ENCODE data around the gene GABRP.
"Not testable (repeated sequence)": the region's sequence is repeated elsewhere in the genome, so short reads cannot be mapped to it uniquely, and the experiment has no call there.

The GABRP gene

DNA sequence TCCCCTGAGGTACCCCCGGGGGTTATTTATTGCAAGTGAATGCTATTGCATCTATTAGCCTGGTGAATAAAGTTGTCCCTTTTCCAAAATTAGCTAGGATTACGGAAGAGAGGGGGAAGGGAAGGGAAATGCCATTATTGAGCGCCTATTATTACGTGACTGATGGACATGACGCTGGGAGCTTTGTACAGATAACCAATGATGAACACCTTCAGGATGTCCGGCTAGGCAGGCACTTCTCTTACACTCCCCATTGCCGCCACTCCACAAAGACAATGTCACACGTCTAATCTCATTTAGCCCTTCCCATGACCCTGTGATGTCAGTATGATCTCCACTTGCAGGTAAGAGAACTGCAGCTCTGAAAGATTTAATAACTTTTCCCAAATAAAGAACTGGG is 9.4 kb downstream of the GABRP start:
- Mint-ChIP-seq H3K27ac (no peak overlapping the region), H3K9me3 (no peaks in the 10 kb centered on the region), H3K36me3 (no peaks in the 10 kb centered on the region), H3K4me1 (no peaks in the 10 kb centered on the region), H3K27me3 (peaks cover 6% of the 10 kb centered on the region in 2 donors), H3K4me3 (no peak overlapping the region)
- ATAC-seq (replicated peaks) = no peak
- no peak for DNase-seq

DNA sequence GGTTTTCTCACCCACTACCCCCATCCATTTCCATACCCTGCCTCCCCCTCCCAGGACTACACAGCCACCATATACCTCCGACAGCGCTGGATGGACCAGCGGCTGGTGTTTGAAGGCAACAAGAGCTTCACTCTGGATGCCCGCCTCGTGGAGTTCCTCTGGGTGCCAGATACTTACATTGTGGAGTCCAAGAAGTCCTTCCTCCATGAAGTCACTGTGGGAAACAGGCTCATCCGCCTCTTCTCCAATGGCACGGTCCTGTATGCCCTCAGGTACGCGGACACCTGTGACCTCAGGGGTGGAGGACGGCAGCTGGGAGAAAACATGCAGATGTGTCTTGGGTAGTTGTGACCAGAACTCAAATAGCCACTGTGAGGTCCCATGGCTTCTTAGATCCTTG is 11.6 kb downstream of the GABRP start:
- no peak overlapping the region for H3K4me3 Mint-ChIP-seq
- no peaks in the 10 kb centered on the region for H3K9me3 Mint-ChIP-seq
- H3K27me3 Mint-ChIP-seq = peaks cover 0 to 6% of the 10 kb centered on the region in 2 donors
- no peaks in the 10 kb centered on the region for H3K4me1 Mint-ChIP-seq
- DNase-seq (no peak), ATAC-seq (replicated peaks) (no peak)
- H3K36me3 Mint-ChIP-seq = peaks cover 0 to 2% of the 10 kb centered on the region in 2 donors
- no peak overlapping the region for H3K27ac Mint-ChIP-seq

DNA sequence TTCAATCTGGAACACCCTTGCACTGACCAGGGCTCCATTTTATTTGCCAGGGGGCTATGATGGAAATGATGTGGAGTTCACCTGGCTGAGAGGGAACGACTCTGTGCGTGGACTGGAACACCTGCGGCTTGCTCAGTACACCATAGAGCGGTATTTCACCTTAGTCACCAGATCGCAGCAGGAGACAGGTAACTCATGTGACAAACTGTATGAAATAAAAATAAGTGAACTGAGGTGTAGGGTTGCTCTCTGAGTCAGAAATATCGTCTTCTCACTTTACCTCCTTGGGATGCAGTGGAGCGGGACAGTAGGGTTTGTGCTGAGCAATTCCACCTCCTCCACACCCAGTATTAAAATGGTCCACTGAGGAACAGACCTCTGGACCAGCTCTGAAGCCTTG is 22.1 kb downstream of the GABRP start:
- ATAC-seq (replicated peaks) (no peak), DNase-seq (no peak)
- Mint-ChIP-seq H3K4me1 (no peaks in the 10 kb centered on the region), H3K27me3 (peaks cover 0 to 6% of the 10 kb centered on the region in 2 donors), H3K27ac (no peak overlapping the region), H3K9me3 (no peaks in the 10 kb centered on the region), H3K4me3 (no peak overlapping the region), H3K36me3 (no peaks in the 10 kb centered on the region)

DNA sequence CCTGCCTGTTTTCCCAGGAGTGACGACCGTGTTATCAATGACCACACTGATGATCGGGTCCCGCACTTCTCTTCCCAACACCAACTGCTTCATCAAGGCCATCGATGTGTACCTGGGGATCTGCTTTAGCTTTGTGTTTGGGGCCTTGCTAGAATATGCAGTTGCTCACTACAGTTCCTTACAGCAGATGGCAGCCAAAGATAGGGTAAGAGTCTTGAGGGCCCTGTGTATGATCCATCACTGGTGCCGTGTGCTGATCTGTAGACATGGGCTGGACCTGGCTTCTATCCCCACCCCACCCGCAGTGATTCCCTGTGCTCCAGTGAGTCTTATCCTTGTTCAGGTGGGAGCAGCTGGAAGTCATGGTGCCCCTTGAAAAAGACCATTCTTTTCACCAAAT is 26.0 kb downstream of the GABRP start:
- Mint-ChIP-seq H3K4me3 (no peak overlapping the region), H3K27me3 (peaks cover 4 to 11% of the 10 kb centered on the region in 2 donors), H3K9me3 (peaks cover 0 to 2% of the 10 kb centered on the region in 2 donors), H3K36me3 (no peaks in the 10 kb centered on the region), H3K27ac (no peak overlapping the region), H3K4me1 (no peaks in the 10 kb centered on the region)
- no peak for DNase-seq
- peak; percentile 56 to 61 for ATAC-seq (replicated peaks)

DNA sequence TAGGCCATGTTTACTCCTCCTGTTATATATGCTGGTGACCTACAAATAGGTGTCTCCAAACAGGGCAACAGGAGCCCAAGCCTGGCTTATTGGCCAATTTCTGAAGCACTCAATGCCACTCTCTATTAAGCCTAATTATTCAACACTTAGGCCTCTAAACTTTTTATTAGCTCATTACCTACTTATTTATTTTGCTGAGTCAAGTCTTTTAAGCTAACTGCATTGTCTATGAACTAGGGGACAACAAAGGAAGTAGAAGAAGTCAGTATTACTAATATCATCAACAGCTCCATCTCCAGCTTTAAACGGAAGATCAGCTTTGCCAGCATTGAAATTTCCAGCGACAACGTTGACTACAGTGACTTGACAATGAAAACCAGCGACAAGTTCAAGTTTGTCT is 28.2 kb downstream of the GABRP start:
- ATAC-seq (replicated peaks) (no peak), DNase-seq (no peak)
- no peak overlapping the region for H3K4me3 Mint-ChIP-seq
- H3K4me1 Mint-ChIP-seq = no peaks in the 10 kb centered on the region
- H3K27ac Mint-ChIP-seq = no peak overlapping the region
- H3K36me3 Mint-ChIP-seq = no peaks in the 10 kb centered on the region
- H3K9me3 Mint-ChIP-seq = peaks cover 0 to 2% of the 10 kb centered on the region in 2 donors
- H3K27me3 Mint-ChIP-seq = peaks cover 4 to 11% of the 10 kb centered on the region in 2 donors

DNA sequence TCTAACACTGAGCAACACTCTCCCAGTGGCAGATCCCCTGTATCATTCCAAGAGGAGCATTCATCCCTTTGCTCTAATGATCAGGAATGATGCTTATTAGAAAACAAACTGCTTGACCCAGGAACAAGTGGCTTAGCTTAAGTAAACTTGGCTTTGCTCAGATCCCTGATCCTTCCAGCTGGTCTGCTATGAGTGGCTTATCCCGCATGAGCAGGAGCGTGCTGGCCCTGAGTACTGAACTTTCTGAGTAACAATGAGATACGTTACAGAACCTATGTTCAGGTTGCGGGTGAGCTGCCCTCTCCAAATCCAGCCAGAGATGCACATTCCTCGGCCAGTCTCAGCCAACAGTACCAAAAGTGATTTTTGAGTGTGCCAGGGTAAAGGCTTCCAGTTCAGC is 29.7 kb downstream of the GABRP start:
- ATAC-seq (replicated peaks) = no peak
- peaks cover 0 to 3% of the 10 kb centered on the region in 2 donors for H3K9me3 Mint-ChIP-seq
- no peak overlapping the region for H3K27ac Mint-ChIP-seq
- no peak for DNase-seq
- H3K27me3 Mint-ChIP-seq = peaks cover 4 to 11% of the 10 kb centered on the region in 2 donors
- no peaks in the 10 kb centered on the region for H3K4me1 Mint-ChIP-seq
- no peaks in the 10 kb centered on the region for H3K36me3 Mint-ChIP-seq
- H3K4me3 Mint-ChIP-seq = no peak overlapping the region

DNA sequence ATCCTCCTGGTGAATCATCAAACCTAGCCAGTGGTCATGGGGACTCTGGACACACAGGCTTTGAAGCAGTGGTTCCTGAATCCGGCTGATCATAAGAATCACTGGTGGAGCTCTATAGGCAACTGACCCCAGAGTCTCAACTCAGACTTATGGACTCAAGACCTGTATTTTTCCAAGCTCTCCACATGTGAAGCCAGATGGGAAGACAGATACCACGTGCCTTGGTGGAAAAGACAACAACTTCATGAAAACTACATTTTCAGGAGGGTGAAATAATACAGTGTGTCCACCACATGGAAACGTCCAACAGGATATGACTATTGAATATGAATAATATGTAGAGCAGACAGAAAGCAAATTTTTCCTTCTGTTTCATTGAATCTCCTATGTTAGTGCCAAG is 33.7 kb downstream of the GABRP start:
- DNase-seq (no peak), ATAC-seq (replicated peaks) (no peak)
- Mint-ChIP-seq H3K27me3 (peaks cover 0 to 4% of the 10 kb centered on the region in 2 donors), H3K4me1 (no peaks in the 10 kb centered on the region), H3K9me3 (peaks cover 0 to 2% of the 10 kb centered on the region in 2 donors), H3K27ac (no peak overlapping the region), H3K36me3 (no peaks in the 10 kb centered on the region), H3K4me3 (no peak overlapping the region)

DNA sequence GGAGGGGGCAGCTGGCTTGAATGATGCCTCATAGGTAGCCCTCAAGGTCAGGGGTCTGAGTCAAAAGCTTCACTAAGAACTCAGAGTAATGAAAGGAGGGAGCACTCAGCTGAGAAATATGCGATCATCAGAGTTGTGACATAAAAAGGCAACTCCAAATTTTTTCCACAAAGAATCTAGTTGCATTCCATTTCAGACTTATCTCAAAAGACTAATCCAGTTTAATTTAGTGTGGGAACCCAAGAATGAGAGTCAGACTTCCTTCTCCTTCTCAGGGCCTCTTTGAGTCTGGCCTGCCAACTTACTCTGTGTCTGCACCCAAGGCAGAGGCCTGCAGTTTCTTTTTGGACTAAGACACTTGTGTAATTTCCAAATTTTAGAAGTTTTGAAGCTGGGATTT is 34.7 kb downstream of the GABRP start:
- Mint-ChIP-seq H3K9me3 (peaks cover 0 to 2% of the 10 kb centered on the region in 2 donors), H3K36me3 (no peaks in the 10 kb centered on the region), H3K27ac (no peak overlapping the region), H3K4me1 (no peaks in the 10 kb centered on the region), H3K27me3 (no peaks in the 10 kb centered on the region), H3K4me3 (no peak overlapping the region)
- no peak for ATAC-seq (replicated peaks)
- no peak for DNase-seq

DNA sequence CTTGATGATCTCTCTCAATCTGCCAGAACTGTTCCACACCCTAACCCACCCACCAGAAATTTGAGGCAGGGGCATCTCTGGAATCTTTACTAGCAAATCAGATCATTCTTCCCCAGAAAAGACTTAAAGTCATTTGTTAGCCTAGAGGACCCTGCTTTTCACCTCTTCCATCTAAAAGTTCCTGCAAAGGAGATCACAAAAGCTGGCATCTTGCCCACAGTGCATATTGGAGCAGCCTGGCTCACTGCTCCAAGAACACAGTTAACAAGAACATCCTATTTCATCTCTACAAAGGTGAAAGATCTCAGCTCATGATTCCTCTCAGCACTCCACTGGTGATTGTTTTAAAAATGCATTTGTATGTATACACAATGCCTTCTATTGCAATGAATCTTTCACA is 36.3 kb downstream of the GABRP start:
- no peak for DNase-seq
- Mint-ChIP-seq H3K4me1 (no peaks in the 10 kb centered on the region), H3K27me3 (no peaks in the 10 kb centered on the region), H3K36me3 (no peaks in the 10 kb centered on the region), H3K27ac (no peak overlapping the region), H3K9me3 (peaks cover 0 to 2% of the 10 kb centered on the region in 2 donors), H3K4me3 (no peak overlapping the region)
- ATAC-seq (replicated peaks) = no peak

DNA sequence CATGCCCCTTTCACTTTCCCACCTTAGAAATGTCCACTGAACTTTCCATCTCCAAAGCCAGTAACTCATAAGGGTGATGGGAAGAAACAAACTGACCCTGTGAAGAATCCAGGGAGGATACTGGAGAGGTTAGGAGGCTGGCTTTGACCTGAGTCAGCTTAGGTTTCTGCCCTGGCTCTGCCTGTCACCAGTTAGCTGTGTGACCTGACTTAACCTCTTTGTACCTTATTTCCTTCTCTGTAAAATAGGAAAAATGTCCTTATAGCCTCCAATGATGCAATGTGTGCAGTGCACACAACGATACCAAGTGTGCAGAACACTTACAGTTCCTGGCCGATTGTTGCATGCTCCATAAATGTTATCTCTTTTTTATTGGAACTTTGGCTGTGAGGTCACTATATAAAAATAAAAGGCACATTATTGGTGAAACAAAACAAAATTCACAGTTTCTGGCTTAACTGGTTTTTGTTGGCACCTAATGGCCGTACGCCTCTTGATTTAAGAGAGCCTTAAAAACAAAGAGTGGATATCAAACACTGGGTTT is 37.8 kb downstream of the GABRP start:
- Mint-ChIP-seq H3K36me3 (no peaks in the 10 kb centered on the region), H3K4me1 (no peaks in the 10 kb centered on the region), H3K4me3 (no peak overlapping the region), H3K9me3 (peaks cover 7 to 9% of the 10 kb centered on the region in 2 donors), H3K27me3 (peaks cover 0 to 8% of the 10 kb centered on the region in 2 donors), H3K27ac (no peak overlapping the region)
- ATAC-seq (replicated peaks) (no peak), DNase-seq (no peak)

DNA sequence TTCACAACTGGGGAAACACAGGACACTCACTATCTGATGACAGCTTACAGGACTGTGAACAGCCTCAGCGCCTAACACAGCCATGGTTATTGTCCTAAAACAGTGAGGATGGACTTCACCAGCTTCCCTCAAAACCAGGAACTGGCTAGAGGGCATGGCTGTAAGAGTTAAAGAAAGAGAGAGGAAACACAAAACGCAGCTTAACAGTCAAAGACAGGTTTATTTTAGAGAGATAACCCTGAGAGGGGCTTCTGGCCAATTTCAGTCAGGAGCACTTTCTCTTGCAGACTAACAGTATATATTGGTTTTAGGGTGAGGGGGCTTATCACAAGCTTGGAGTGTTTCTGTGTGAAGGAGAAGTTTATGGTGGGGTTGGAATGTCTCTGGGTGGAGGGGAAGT is 42.6 kb downstream of the GABRP start:
- Mint-ChIP-seq H3K36me3 (no peaks in the 10 kb centered on the region), H3K4me3 (no peak overlapping the region), H3K9me3 (peaks cover 7% of the 10 kb centered on the region in 2 donors), H3K27ac (no peak overlapping the region), H3K27me3 (peaks cover 0 to 10% of the 10 kb centered on the region in 2 donors), H3K4me1 (no peaks in the 10 kb centered on the region)
- ATAC-seq (replicated peaks) (no peak), DNase-seq (no peak)

DNA sequence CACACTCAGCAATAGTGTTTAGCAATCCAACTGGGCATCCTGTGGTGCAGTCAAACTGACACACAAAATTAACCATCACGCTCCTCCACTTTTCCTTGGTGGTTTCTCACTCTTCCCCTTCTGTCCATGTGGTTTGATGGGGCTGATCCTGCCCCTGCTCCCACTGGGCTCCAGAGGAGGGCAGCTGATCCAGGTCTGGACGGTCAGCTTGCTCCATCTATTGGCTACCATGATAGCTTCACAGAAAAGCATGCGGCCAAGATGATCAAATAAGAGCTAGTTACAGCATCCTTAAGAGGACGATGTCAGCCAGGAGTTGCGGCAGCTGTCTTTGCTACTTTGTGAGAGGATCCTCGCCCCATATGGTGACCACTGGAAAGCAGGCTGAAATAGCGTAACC is 48.7 kb downstream of the GABRP start:
- ATAC-seq (replicated peaks) (no peak), DNase-seq (no peak)
- Mint-ChIP-seq H3K36me3 (no peaks in the 10 kb centered on the region), H3K9me3 (peaks cover 4 to 11% of the 10 kb centered on the region in 2 donors), H3K27ac (no peak overlapping the region), H3K4me3 (no peak overlapping the region), H3K4me1 (no peaks in the 10 kb centered on the region), H3K27me3 (no peaks in the 10 kb centered on the region)

DNA sequence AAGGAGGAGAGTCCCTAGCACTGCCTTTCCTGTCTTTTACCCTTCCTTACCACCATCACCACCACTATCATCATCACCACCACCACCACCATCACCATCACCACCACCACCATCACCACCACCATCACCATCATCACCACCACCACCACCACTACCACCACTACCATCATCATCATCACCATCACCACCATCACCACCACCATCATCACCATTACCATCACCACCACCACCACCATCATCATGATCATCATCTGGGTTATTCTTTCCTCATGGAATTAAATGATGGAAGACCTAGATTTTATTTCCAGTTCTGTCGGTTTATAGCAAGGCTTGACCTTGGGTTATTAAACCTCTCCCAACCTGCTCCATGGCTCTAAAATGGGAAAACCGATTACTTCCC is 50.5 kb downstream of the GABRP start:
- not testable (repeated sequence) for H3K36me3 Mint-ChIP-seq; H3K27me3 Mint-ChIP-seq; DNase-seq; H3K4me1 Mint-ChIP-seq; H3K4me3 Mint-ChIP-seq; H3K27ac Mint-ChIP-seq; ATAC-seq (replicated peaks)
- peaks cover 4 to 11% of the 10 kb centered on the region in 2 donors for H3K9me3 Mint-ChIP-seq

DNA sequence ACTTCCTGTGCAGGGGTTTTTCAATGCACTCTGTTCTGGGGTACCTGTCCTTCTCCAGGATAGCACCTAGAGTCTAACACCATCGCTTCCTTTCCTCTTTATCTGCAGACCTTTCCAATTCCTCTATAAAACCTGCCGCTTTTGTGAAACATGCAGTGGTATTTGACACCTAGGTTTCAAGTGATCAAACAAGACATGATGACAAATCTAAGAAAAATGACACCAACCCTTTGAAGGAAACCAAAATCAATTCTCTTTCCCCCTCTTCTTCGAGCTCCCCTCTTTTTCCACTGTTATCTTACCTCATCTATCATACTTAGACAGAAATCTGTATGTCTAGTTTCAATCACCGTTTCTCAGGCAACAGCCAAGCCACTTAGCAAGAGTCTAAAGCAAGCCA is 52.7 kb downstream of the GABRP start:
- H3K27ac Mint-ChIP-seq = no peak overlapping the region
- no peaks in the 10 kb centered on the region for H3K4me1 Mint-ChIP-seq
- ATAC-seq (replicated peaks) (no peak), DNase-seq (no peak)
- H3K36me3 Mint-ChIP-seq = no peaks in the 10 kb centered on the region
- no peaks in the 10 kb centered on the region for H3K27me3 Mint-ChIP-seq
- peaks cover 4 to 11% of the 10 kb centered on the region in 2 donors for H3K9me3 Mint-ChIP-seq
- H3K4me3 Mint-ChIP-seq = no peak overlapping the region

DNA sequence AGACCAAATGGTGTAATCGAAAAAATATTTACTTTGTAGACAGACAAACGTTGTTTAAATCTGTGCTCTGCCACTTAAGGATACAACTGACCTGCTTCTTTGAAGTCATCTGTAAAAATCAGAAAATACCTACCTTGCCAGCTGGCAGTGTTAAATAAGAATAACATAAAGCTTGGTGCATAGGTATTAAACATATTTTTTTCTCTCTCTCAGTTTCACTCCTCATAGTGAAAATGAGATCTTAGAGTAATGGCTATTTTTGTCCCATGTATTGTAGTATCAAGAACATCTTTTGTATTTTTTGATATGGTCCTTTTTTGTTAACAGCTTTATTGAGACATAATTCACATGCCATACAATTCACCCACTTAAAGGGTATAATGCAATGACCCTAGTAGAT is 60.3 kb downstream of the GABRP start:
- Mint-ChIP-seq H3K27ac (no peak overlapping the region), H3K4me3 (no peak overlapping the region), H3K9me3 (peaks cover 0 to 1% of the 10 kb centered on the region in 2 donors), H3K4me1 (no peaks in the 10 kb centered on the region), H3K36me3 (no peaks in the 10 kb centered on the region), H3K27me3 (peaks cover 0 to 6% of the 10 kb centered on the region in 2 donors)
- ATAC-seq (replicated peaks) (no peak), DNase-seq (no peak)

DNA sequence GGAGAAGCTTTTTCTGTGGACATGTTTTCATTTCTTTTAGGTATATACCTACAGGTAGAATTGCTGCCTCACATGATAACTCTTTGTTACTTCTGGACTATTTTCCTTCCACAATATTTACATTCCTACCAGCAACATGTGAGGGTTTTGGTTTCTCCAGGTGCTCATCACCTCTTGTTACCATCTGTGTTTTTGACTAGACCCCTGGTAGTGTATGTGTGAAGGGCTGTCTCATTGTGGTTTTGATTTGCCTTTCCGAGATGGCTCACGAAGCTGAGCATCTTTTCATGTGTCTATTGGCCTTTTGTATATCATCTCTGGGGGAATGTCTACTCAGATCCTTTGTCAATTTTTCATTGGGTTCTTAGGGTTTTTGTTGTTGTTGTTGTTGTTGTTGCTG is 61.1 kb downstream of the GABRP start:
- Mint-ChIP-seq H3K9me3 (peaks cover 0 to 1% of the 10 kb centered on the region in 2 donors), H3K27ac (no peak overlapping the region), H3K36me3 (no peaks in the 10 kb centered on the region), H3K27me3 (peaks cover 0 to 6% of the 10 kb centered on the region in 2 donors), H3K4me3 (no peak overlapping the region), H3K4me1 (no peaks in the 10 kb centered on the region)
- no peak for DNase-seq
- ATAC-seq (replicated peaks) = no peak
